Peyer's patch (tissue), 4 donors: Measurements from ENCODE around the gene TNIK.

ENCODE experiments used
- POLR2A ChIP-seq, 2 donors: fragments of 450-650 bp; IDR thresholded peaks; one replicate each; pipeline ENCODE4 v1.5.1; 2017; ENCODE audit warnings: antibody characterized with exemption in 2 of 2, mild to moderate bottlenecking in 2 of 2, moderate library complexity in 2 of 2
- TF ChIP-seq, protein P1 (sequence below), 6 experiments: fragments of 450-650 bp in 4 of 6; fragments of 200-600 bp in 2 of 6; sonication (generic) in 1 of 6; IDR thresholded peaks; one replicate each; pipeline ENCODE4 v1.5.1; 2017 to 2019; ENCODE audit warnings: antibody characterized with exemption in 6 of 6, mild to moderate bottlenecking in 3 of 6, moderate library complexity in 1 of 6

DNA sequence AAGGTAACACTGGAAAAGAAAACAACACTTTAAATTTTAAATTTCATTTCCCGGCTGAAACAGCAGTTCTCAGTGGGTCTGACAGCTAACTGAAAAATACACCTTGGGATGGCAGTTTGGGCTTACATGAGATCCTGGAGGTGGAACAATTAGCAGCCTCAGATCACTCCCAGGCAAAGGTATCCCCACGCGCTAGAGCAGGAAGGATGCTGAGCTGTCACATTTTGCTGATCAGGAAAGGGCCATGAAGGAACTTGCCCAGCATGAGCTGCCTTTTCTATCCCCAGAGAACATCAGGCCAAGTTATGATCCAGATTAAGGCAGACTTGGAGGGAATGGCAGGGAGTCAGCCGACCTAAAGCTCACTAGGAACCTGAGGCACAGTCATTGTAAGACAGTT is 228.8 kb downstream of the TNIK start:
- TF ChIP-seq, protein P1, sequence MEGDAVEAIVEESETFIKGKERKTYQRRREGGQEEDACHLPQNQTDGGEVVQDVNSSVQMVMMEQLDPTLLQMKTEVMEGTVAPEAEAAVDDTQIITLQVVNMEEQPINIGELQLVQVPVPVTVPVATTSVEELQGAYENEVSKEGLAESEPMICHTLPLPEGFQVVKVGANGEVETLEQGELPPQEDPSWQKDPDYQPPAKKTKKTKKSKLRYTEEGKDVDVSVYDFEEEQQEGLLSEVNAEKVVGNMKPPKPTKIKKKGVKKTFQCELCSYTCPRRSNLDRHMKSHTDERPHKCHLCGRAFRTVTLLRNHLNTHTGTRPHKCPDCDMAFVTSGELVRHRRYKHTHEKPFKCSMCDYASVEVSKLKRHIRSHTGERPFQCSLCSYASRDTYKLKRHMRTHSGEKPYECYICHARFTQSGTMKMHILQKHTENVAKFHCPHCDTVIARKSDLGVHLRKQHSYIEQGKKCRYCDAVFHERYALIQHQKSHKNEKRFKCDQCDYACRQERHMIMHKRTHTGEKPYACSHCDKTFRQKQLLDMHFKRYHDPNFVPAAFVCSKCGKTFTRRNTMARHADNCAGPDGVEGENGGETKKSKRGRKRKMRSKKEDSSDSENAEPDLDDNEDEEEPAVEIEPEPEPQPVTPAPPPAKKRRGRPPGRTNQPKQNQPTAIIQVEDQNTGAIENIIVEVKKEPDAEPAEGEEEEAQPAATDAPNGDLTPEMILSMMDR (IDR thresholded peaks at IDR 0.05): no peak
- TF ChIP-seq POLR2A (IDR thresholded peaks at IDR 0.05): no peak
